GM18526 (cell line): Measurements from ENCODE around the gene SLC15A5.

ENCODE experiments used
- POLR2A ChIP-seq: IDR thresholded peaks from 3 replicates; pipeline ENCODE4 v1.6.1; 2011; ENCODE audit not compliant: insufficient read length; ENCODE audit errors: extremely low read depth

The SLC15A5 gene

DNA sequence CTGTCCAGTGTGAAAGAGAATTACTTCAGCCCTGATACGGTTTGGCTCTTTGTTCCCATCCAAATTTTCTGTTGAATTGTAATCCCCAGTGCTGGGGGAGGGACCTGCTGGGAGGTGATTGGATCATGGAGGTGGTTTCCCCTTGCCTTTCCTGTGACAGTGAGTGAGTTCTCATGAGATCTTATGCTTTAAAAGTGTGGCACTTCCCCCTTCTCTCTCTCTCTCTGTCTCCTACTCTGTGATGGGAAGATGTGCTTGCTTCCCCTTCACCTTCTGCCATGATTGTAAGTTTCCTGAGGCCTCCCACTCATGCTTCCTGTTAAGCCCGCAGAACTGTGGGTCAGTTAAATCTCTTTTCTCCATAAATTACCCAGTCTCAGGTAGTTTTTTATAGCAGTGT, 5.5 kb upstream of the SLC15A5 start:
- no peak for TF ChIP-seq POLR2A

DNA sequence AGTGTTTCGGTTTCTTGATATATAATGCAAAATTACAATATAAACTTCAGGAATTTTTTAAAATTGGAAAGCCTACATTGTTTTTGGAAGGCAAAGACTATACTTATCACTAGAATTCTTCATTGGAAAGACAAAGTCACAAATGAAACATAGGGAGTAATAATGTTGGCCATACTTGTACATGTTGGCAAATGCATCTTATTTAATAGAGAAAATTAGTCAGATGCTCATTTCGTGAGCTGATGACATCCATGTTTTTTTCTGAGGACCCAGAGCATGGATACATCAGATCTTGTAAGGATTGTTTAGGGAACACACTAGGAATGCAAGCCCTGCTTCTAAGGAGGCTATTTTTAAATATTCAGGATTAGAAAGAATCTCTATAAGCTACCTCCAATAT, 4.6 kb upstream of the SLC15A5 start:
- TF ChIP-seq POLR2A, result no peak

DNA sequence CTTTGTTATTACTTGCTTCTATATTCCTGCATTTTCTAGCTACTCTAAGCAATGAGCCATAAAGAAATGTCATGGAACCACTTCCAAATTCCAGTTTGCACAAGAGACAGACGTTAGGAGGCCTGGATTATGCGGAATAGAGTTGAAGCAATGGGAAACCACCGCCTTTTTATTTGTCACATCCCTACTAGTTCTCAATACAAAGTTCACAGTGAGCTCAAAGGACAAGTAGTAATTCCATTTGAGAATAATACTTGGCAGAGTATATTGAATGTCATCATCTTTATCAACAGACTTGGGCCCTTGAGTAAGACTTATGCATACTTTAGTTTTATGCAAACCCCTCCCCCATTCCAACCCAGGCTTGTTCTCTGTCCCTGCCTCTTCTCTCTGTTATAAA, 3.7 kb upstream of the SLC15A5 start:
- no peak for TF ChIP-seq POLR2A

DNA sequence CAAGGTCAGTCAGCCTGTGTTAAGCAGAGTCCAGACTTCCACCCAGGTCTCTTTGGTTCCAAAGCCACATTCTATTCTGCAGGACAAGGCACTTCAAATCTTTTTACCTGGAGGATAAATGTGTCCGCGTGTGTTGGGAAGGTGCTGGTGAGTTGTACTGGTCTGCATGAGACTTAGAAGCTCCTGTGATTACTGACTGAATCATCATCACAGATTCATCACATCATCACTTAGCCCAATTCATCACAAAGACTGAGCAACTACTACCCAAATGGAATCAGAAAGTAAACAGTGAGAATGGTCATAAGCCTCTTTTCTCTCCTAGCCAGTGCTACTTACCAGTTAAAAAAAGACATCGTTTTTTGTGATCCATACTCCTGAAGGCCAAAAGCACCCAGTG, 5.3 kb downstream of the SLC15A5 start:
- no peak for TF ChIP-seq POLR2A

DNA sequence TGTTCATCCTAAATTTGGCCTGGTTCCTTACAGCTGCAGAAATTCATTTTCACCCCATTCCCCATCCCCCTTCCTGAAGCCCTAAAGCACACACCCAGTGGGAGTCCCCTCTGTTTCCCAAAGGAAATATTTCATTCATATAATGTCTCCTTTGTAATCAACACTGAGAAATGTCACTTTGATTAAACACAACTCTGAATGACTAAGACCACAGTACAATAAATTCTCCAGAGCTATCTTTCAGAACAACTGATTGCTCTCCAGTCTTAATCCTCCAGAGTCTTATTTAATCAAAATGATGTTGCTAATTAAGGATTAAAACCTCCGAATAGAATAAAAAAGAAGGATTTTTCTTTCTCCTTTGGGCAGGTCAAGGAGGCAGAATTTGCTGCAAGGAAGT, 6.4 kb downstream of the SLC15A5 start:
- no peak for TF ChIP-seq POLR2A

DNA sequence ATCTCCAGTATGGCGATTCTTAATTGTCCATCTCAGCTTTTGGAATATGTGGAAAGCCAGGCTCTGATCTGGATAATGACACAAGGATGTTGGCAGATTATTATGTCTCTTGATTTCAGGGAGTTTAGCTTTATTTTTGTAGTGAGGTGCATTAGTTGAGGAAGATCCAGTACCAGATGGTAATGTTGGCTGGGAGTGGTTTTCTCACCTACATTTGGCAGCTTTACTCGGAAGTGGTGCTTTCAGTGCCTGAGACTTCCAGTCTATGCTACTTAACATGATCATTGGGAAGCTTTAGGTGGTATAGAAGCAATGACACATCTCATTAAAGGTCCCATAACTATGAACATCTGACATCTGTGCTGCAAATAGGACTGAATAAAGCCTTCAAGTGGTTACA, 7.5 kb downstream of the SLC15A5 start:
- no peak for TF ChIP-seq POLR2A

DNA sequence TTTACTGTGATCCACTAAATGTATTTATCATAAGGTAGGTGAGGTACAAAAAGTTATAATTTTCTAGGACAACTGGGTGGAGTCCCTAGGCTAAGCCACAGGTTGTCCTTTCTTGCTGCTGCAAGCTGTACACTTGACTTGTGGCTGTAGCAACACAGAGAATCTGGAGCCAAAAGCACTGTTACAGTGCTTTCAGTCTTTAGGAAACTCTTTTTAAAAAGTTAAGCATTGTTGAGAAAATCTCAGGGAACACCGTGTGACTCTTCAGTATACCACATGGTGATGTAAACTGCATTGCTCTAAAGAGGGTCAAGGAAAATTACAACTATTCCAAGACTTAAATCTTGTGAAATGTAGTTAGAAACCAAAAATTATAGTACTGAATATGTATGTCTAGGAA, 11.4 kb downstream of the SLC15A5 start:
- no peak for TF ChIP-seq POLR2A

DNA sequence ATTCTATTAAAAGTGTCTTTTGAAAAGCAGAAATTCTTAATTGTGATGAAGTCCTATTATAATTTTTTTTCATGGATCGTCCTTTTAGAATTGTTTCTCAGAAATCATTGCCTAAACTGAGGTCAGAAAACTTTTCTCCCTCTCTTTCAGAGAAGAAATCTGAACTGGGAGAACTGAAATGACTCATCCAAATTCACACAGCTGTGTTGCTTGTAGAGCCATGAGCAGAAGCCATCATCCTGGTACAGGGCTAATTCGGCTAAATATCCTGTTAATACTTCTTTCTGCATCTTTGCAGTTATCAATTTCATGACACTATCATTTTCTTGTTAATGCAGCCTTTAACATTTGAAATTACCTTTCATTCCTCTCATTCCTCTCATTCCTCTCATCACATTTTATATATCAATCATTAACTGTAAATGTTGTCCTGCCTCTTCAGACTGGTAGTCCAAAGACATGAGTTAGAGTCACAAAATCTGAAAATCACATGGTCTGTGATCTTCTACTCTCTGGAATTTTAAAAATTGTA, 15.5 kb downstream of the SLC15A5 start:
- TF ChIP-seq POLR2A, result no peak

DNA sequence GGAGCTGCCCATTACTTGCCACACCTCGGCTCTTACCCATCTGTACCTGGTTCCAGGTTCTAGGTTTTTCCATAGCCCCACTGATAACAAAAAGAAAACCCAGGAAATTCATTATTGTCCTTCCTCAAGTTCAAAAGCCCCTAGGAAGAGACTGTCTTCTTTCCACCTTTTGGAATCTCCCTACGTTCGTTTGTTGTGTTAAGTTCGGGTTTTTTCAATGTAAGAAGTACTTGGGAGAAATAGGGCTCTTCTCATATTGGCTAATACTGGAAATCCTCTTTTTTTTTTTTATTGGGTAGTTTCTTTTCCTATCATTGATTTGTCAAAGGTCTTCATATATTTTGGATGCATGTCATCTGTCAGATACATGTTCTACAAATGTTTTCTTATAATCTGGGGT, 17.3 kb downstream of the SLC15A5 start:
- TF ChIP-seq POLR2A, result no peak

DNA sequence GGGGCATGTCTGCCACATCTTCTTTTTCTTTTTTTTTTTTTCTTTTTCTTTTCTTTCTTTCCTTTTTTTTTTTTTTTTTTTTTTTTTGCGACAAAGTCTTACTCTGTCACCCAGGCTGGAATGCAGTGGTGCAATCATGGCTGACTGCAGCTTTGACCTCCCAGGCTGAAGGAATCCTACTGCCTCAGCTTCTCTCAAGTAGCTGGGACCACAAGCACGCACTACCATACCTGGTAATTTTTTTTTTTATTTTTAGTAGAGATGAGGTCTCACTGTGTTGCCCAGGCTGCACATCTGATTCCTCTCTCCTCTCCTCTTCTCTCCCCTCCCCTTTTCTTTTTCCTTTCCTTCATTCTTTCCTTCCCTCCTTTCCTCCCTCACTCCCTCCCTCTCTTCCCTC, 18.5 kb downstream of the SLC15A5 start:
- no peak for TF ChIP-seq POLR2A

DNA sequence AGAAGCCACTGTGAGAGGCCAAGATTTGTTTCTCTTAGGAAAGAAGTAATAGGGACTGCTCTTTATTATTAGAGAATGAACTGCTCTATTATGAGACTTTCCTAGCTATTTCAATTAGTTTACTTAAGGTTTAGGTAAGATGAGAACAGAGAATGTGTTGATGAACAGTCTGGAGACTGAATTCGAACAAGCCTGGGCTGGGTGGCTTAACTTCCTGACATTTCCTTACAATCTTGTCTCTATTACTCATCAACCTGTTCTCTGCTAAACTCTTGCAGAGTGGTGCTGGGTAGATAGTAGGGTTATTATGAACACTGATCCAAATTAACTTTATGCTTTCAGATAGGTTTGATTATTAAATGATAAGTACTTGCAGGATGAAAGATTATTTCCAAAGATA, 31.2 kb downstream of the SLC15A5 start:
- TF ChIP-seq POLR2A, result no peak

DNA sequence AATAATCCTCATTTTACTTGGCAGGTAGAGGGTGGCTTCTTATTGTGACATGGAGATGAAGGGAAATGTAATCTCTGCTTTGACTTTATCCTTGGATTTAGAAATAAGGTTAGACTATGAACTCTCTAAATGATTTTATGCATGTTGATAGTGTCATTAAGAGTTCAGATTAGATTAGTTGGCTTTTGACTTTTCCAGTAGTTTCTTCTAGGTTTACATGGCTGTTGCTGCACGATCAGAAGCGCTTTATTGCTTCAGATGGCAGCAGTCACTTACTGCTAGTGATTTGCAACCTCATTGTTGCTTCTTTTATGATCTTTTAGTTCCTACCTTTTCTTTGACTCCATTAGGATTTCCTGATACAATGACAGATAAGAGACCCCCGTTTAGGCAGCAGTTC, 32.3 kb downstream of the SLC15A5 start:
- no peak for TF ChIP-seq POLR2A

DNA sequence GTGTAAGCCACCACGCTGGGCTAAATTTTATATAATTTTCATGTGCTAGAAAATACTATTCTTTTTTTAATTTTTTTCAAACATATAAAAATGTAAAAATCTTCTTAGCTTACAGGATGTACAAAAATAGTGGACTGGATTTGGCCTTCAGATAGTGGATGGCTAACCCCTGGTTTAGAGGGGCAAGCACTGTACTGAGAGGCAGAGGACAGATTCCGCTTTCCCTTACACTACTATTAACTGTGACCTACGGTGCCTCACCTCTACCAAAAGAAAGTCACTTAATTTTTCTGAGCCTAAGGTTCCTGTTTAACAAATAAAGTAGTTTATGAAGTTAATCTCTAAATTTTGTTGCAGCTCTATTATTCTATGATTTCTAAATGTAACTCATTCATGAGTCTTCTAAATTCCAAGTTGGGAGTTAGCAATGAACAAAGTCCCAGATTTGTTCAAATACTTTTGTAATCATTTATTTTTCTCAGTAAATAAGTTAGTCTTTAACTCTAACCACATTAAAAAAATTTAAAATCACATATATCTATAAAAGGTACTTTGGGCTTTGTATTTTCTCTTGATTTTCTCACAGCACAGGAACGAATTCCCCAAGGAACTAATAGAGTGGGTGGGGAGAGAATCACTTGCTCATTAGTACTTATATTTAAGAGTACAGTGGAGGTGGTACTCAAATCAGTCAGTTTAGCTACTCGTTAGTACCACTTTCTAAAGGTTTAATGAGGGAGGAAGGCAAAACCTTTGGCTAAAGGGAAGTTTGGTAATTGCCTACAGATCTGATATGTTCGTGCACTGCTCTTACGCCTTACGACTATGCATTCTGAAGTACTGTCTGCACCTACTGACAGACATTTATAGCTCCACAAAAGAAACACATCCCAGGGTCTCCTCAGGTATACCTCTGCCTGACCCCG, 33.7 kb downstream of the SLC15A5 start:
- TF ChIP-seq POLR2A, result no peak

DNA sequence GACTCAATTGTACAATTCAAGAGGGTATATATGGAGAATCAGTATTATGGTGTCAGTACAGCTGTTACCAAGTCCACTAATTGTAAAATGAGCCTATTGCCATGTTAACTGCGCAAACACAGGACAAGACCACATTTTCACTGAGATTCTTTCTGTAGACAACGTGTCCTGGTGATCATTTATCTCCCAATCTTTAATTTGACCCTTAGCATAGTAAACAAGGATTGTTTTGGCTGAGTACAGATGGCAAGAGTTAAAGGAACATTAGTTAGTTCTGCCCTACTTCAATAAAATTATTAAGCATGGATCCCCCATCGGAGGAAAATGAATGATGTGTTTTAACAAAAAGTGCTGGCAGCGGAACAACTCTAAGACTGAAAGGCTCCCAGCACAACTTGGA, 36.1 kb downstream of the SLC15A5 start:
- TF ChIP-seq POLR2A, result no peak

DNA sequence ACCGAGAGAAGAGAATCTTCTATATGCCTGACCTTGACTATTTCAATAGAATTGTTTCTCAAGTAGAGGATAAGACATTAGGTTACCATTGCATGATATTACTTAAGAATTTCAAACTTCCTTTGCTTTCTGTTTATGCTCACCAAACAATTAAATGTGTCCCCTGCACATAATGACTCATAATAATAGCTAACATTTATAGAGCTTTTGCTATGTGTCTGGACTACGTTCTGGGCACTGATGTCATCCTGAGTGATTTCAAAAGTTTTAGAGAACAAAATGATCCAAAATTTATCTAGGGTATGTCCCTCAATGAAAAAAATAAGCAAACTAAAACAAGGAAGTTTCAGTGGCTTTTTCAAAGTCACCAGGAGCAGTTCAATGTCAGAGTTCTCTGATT, 38.8 kb downstream of the SLC15A5 start:
- TF ChIP-seq POLR2A, result no peak

DNA sequence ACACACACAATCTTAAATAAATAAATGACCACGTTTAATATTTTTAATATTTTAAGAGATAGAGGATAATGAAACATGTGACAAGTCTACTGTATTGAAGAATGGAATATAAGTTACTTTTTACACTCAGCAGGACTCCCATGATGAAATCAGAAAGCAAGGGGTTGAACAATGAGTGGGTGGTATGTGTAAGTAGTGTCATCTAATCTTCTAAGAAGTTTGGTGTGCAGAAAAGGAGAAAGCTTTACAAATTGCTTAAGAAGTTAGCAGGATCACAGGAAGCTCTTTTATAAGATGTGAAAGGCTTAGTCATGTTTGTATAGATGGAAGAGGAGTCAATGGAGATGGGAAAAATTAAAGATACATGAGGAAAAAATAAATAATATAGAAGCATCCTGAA, 47.8 kb downstream of the SLC15A5 start:
- TF ChIP-seq POLR2A, result no peak

DNA sequence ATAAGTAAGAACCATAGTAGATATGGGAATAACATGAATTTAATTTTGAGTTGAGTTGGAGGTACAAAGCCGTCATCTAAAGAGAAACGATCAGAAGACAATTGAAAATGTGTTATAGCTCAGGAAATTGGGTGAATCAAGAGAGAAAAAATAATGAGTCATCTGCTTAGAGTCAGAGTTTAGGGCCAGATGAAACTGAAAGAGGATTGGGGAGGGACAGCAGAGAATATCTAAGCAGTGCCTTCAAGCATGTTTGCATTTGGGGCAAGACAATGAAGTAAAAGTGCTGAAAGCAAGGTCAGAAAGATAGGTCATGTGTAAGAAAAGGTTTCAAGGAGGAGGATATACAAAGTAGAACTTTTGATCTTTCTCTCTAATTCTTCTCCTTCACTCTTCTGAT, 49.4 kb downstream of the SLC15A5 start:
- no peak for TF ChIP-seq POLR2A

DNA sequence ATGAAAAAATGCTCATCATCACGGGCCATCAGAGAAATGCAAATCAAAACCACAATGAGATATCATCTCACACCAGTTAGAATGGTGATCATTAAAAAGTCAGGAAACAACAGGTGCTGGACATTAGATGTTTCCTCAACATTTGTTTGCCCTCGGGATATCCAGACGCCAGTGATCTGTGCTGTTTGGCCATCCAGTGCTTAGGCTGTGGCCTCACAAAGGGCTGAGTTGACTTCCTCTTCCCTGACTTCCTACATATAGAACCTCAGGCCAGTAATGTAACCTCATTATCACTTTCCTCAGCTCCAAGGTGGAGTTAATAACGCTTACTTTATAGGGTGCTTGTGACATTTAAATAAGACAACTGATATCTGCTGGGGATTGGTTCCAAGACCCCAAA, 51.8 kb downstream of the SLC15A5 start:
- TF ChIP-seq POLR2A, result no peak

DNA sequence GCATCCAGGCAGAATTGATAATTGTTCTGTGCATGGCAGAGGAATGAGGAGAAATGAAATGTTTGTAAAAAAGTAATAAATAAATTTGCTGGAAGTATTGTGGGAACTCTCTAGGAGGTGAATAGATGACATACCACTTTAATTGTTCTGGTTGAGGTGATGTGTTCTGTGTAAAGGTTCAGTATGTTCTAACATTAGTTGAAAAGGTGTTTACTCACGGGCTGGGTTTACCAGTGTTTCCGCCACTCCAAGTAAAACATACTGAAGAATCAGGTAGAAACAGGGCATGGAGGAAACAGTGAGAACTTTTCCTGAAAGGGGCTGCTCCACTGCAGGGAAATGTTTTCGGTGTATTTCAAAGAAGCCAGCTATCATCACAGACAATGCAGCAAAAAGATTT, 53.3 kb downstream of the SLC15A5 start:
- no peak for TF ChIP-seq POLR2A
